B cell (primary cell): ENCODE data around the gene NDUFAF2.

Experiments
- CTCF ChIP-seq: fragments of 200-600 bp; IDR thresholded peaks from one replicate; pipeline ENCODE4 v1.8.0; 2022; ENCODE audit warnings: antibody characterized with exemption, mild to moderate bottlenecking
- EZH2 ChIP-seq: IDR thresholded peaks from 2 replicates; pipeline ENCODE4 v1.6.1; 2012; ENCODE audit warnings: borderline replicate concordance, low read depth, mild to moderate bottlenecking, moderate library complexity, low read length; ENCODE audit not compliant: insufficient read depth, poor library complexity, severe bottlenecking

- no peak for TF ChIP-seq CTCF
- TF ChIP-seq EZH2: no peak
Observed at GRCh38 chr5:61023131-61023530, 78.1 kb downstream of the NDUFAF2 start.
